H1 (cell line): Measurements from ENCODE around the gene KIAA0319L. TPM values are rescaled to one million over a fixed set of nuclear protein-coding genes. Genes with fewer than 3 reads are reported as not detected.

ENCODE experiments used
- CTCF ChIA-PET: fragments of 300-600 bp; sonication (Branson Sonifier 250); formaldehyde crosslinking; loops from one replicate; lab custom pipeline; 2021; ENCODE audit not compliant: partially characterized antibody; lab: Charles Lee
- POLR2A ChIA-PET: fragments of 300-600 bp; sonication (Branson Sonifier 250); formaldehyde crosslinking; loops from one replicate; lab custom pipeline; 2021; ENCODE audit warnings: inconsistent platforms; ENCODE audit not compliant: partially characterized antibody; lab: Charles Lee
- DNase-seq, 2 experiments: peaks; one replicate each; pipeline versions ENCODE4 v3.0.0 to v3.0.0-alpha.2; 2010 to 2022; ENCODE audit warnings: low spot score in 2 of 2, low read depth in 1 of 2, mixed read lengths in 1 of 2
- FAIRE-seq: peaks from 2 replicates; lab custom pipeline; 2011; peaks lifted over from hg19 to GRCh38; lab: Jason Lieb, UNC
- H2AFZ ChIP-seq: 2 replicates; pipeline ENCODE4 v1.8.1; 2012; ENCODE audit warnings: low read length, inconsistent platforms
- H2AK5ac ChIP-seq: 2 replicates; pipeline ENCODE4 v1.6.1; 2013; ENCODE audit warnings: low read depth, low read length
- H2BK120ac ChIP-seq: replicated peaks from 2 replicates; pipeline ENCODE3; 2013; ENCODE audit warnings: low read depth, low read length, inconsistent platforms
- H2BK12ac ChIP-seq: 2 replicates; pipeline ENCODE4 v1.6.1; 2013; ENCODE audit warnings: low read depth, low read length
- H2BK15ac ChIP-seq: 2 replicates; pipeline ENCODE4 v1.6.1; 2013; ENCODE audit warnings: low read length
- H2BK20ac ChIP-seq: 2 replicates; pipeline ENCODE4 v1.6.1; 2013; ENCODE audit warnings: low read length
- H2BK5ac ChIP-seq: 2 replicates; pipeline ENCODE4 v1.6.1; 2013; ENCODE audit warnings: low read depth, low read length
- H3K14ac ChIP-seq: 2 replicates; pipeline ENCODE4 v1.6.1; 2013; ENCODE audit warnings: inconsistent platforms; ENCODE audit not compliant: insufficient read length
- H3K18ac ChIP-seq: 2 replicates; pipeline ENCODE4 v1.6.1; 2013; ENCODE audit warnings: low read length; ENCODE audit errors: extremely low read depth
- H3K23ac ChIP-seq: 2 replicates; pipeline ENCODE4 v1.6.1; 2013; ENCODE audit warnings: inconsistent platforms; ENCODE audit not compliant: insufficient read length
- H3K23me2 ChIP-seq: 2 replicates; pipeline ENCODE4 v1.6.1; 2013; ENCODE audit warnings: low read depth, low read length
- H3K27ac ChIP-seq: 2 replicates; pipeline ENCODE4 v1.6.1; 2011; ENCODE audit warnings: low read depth, low read length, inconsistent platforms
- H3K27me3 ChIP-seq, 4 experiments: replicated peaks in 1 of 4; 1 replicate in 1 of 4; 2 replicates in 3 of 4; pipeline versions ENCODE4 v1.6.1 to v1.8.1; 2011 to 2013; ENCODE audit warnings: low read length in 3 of 4, mild to moderate bottlenecking in 3 of 4, inconsistent platforms in 2 of 4, mixed read lengths in 2 of 4, moderate library complexity in 1 of 4; ENCODE audit not compliant: control insufficient read depth in 3 of 4, insufficient read depth in 3 of 4; ENCODE audit errors: extremely low read depth in 1 of 4
- H3K36me3 ChIP-seq, 4 experiments: 2 replicates each; pipeline versions ENCODE4 v1.6.1 to v1.8.1; 2011 to 2013; ENCODE audit warnings: mild to moderate bottlenecking in 4 of 4, low read length in 3 of 4, moderate library complexity in 2 of 4, control low read depth in 1 of 4, inconsistent platforms in 1 of 4; ENCODE audit not compliant: insufficient read depth in 4 of 4, control insufficient read depth in 2 of 4
- H3K4ac ChIP-seq: replicated peaks from 2 replicates; pipeline ENCODE3; 2013; ENCODE audit warnings: low read length, low read depth, mixed read lengths, inconsistent platforms; ENCODE audit not compliant: insufficient read length
- H3K4me1 ChIP-seq, 4 experiments: replicated peaks in 1 of 4; 1 replicate in 1 of 4; 2 replicates in 3 of 4; pipeline versions ENCODE4 v1.6.1 to v1.8.1; 2011 to 2013; ENCODE audit warnings: low read length in 3 of 4, inconsistent platforms in 2 of 4, mixed read lengths in 1 of 4; ENCODE audit not compliant: insufficient read depth in 4 of 4, control insufficient read depth in 3 of 4
- H3K4me2 ChIP-seq, 2 experiments: 2 replicates each; pipeline versions ENCODE4 v1.6.1 to v1.8.1; 2011 to 2013; ENCODE audit warnings: low read depth in 2 of 2, low read length in 2 of 2, control low read depth in 1 of 2, inconsistent platforms in 1 of 2, mild to moderate bottlenecking in 1 of 2; ENCODE audit not compliant: insufficient read depth in 1 of 2
- H3K4me3 ChIP-seq, 4 experiments: fragments of 200-600, 300-600 bp in 1 of 4; sonication (generic), shearing (Covaris generic), sonication (Bioruptor Twin) in 1 of 4; 2 replicates each; pipeline versions ENCODE4 v1.5.1 to v1.8.1; 2011 to 2016; ENCODE audit warnings: low read length in 4 of 4, low read depth in 3 of 4, control low read depth in 2 of 4, inconsistent platforms in 2 of 4, mild to moderate bottlenecking in 2 of 4, mixed read lengths in 1 of 4, moderate library complexity in 1 of 4; ENCODE audit not compliant: insufficient read depth in 2 of 4; ENCODE audit errors: extremely low read depth in 1 of 4
- H3K56ac ChIP-seq: replicated peaks from 2 replicates; pipeline ENCODE3; 2013; ENCODE audit warnings: low read depth, mild to moderate bottlenecking, mixed read lengths, low read length, inconsistent platforms; ENCODE audit not compliant: insufficient read length
- H3K79me1 ChIP-seq: 2 replicates; pipeline ENCODE4 v1.6.1; 2013; ENCODE audit warnings: low read depth, low read length, control low read depth
- H3K79me2 ChIP-seq, 2 experiments: 2 replicates each; pipeline versions ENCODE4 v1.6.1 to v1.8.1; 2012 to 2013; ENCODE audit warnings: low read length in 2 of 2, mild to moderate bottlenecking in 2 of 2, inconsistent platforms in 1 of 2; ENCODE audit not compliant: insufficient read depth in 2 of 2, control insufficient read depth in 1 of 2
- H3K9ac ChIP-seq, 4 experiments: replicated peaks in 1 of 4; 1 replicate in 1 of 4; 2 replicates in 3 of 4; pipeline versions ENCODE4 v1.6.1 to v1.8.1; 2011 to 2013; ENCODE audit warnings: low read depth in 3 of 4, low read length in 3 of 4, control low read depth in 2 of 4, mild to moderate bottlenecking in 2 of 4, moderate library complexity in 2 of 4, inconsistent platforms in 1 of 4; ENCODE audit errors: extremely low read depth in 1 of 4
- H3K9me3 ChIP-seq, 2 experiments: 2 replicates each; pipeline versions ENCODE4 v1.6.1 to v1.8.1; 2012 to 2013; ENCODE audit warnings: mild to moderate bottlenecking in 2 of 2, moderate library complexity in 2 of 2, control low read depth in 1 of 2, inconsistent platforms in 1 of 2, low read depth in 1 of 2, low read length in 1 of 2, mixed read lengths in 1 of 2; ENCODE audit not compliant: insufficient read depth in 2 of 2
- H4K20me1 ChIP-seq, 2 experiments: replicated peaks in 1 of 2; 2 replicates each; pipeline versions ENCODE3 to v1.8.1; 2011 to 2013; ENCODE audit warnings: inconsistent platforms in 2 of 2, low read length in 2 of 2, mild to moderate bottlenecking in 1 of 2; ENCODE audit not compliant: insufficient read depth in 2 of 2, control insufficient read depth in 1 of 2
- H4K5ac ChIP-seq: 2 replicates; pipeline ENCODE4 v1.6.1; 2013; ENCODE audit warnings: low read length, low read depth, mixed read lengths, inconsistent platforms; ENCODE audit not compliant: insufficient read length
- H4K8ac ChIP-seq: 2 replicates; pipeline ENCODE4 v1.8.0; 2013; ENCODE audit warnings: mild to moderate bottlenecking, moderate library complexity, low read length, inconsistent platforms; ENCODE audit not compliant: insufficient read depth; ENCODE audit errors: extremely low read depth
- H4K91ac ChIP-seq: replicated peaks from 2 replicates; pipeline ENCODE3; 2013; ENCODE audit warnings: low read length, mixed read lengths, inconsistent platforms; ENCODE audit not compliant: insufficient read length
- CTBP2 ChIP-seq: IDR thresholded peaks from 2 replicates; pipeline ENCODE4 v1.7.0; 2011; ENCODE audit warnings: borderline replicate concordance, mild to moderate bottlenecking, moderate library complexity, mixed read lengths, low read length; ENCODE audit not compliant: insufficient read depth, insufficient read length
- WGBS, 2 experiments: shearing (Covaris generic) in 1 of 2; methylation state at CpG; one replicate each; pipeline versions ENCODE4 v1.1.6 to v1.1.7; 2013 to 2015; ENCODE audit warnings: low lambda C conversion rate in 2 of 2, mixed read lengths in 2 of 2, inconsistent platforms in 1 of 2, low coverage in 1 of 2, missing lambda C conversion rate in 1 of 2; ENCODE audit not compliant: insufficient replicate concordance in 2 of 2, insufficient coverage in 1 of 2, insufficient read length in 1 of 2; ENCODE audit errors: extremely low coverage in 1 of 2, missing lambda C conversion rate in 1 of 2; 5-methylcytosine and 5-hydroxymethylcytosine counted together
- polyA plus RNA-seq, 7 experiments: library from polyadenylated mRNA; depleted of rRNA in 3 of 7; stranded (reverse) in 5 of 7; unstranded in 2 of 7; fragments of >200 nt in 5 of 7; fragments of 200-250 nt in 2 of 7; gene quantifications; 1 replicate in 5 of 7; 2 replicates in 1 of 7; 4 replicates in 1 of 7; pipeline versions ENCODE4 v1.2.1 to v1.2.3, GENCODE V29; 2011 to 2013; ENCODE audit warnings: missing spikeins in 2 of 7, mixed read lengths in 2 of 7
- total RNA-seq: library from RNA; stranded (reverse); fragmentation: NEBNext Ultra II Directional; extraction: Animal tissue kit (Norgen Biotek cat#: 25700); gene quantifications from 2 replicates; pipeline ENCODE4 v1.2.1, GENCODE V29; 2021

The KIAA0319L gene
- total and polyA plus RNA-seq, 2 of the 8 experiments (the other 6 are each of a cell fraction or from before 2014, with no cell fraction given) = 40.1 to 55.7 TPM

DNA sequence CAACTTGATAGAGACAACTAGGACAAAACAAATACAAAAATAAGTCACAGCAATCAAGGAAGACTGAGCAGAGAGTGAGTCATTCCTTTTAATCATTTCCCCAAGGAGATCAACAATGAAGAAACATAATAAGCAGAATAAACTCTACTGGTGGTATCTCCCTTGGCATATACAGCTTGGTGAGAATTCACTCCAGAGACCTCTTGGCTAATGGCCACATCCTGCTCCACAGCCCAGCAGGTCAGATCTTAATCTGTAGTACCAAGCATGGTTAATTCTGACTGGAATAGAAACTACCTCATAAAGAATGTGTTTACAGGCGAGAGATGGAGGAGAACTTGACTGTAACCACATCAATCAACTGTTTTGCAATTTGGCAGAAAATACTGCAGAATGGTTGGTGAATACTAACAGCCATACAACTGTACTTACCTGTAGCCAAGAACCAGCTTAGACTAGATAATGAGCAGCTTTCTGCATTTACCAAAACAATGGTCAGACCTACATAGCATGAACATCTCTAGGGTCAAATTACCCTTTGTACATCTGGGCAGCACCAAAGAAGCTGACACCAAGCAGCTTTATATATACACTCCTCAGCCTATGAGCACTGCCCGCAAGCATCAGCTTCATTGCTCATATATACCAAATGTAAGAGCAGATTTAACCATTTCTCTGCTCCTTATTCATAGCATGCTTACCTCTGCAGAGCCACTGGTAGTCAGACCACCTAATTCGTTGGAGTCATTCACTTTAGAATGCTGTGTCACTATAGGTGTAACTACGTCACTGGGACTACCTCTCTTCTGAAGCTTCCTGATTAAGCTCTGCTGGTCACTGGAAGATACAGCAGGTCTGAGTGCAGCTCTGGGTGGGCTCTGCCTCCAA, 51.0 kb downstream of the KIAA0319L start:
- no peak overlapping the region for H3K56ac ChIP-seq
- H3K36me3 ChIP-seq = peaks cover 3 to 15% (median 3%) of the 10 kb centered on the region in 4 experiments; a peak in 6 of 8 replicates
- H3K18ac ChIP-seq = no peak overlapping the region
- CTCF ChIA-PET = interaction anchor here (1.5 kb wide), 1 partner anchor 39 kb away, joined by 4 read pairs; no protein-coding TSS in a partner anchor
- H3K4me3 ChIP-seq = no peak overlapping the region
- no peak overlapping the region for H3K27ac ChIP-seq
- H3K4ac ChIP-seq = no peak overlapping the region
- no peaks in the 10 kb centered on the region for H3K9me3 ChIP-seq
- 88% methylated on average over 4 of the region's 4 CpGs; no CpG with 5 or more reads in 1 of the 2 experiments for WGBS, 2 experiments
- no peak overlapping the region for H3K9ac ChIP-seq
- no peak overlapping the region for H2AK5ac ChIP-seq
- H3K23me2 ChIP-seq = no peaks in the 10 kb centered on the region
- H3K27me3 ChIP-seq = no peaks in the 10 kb centered on the region
- H4K20me1 ChIP-seq = peaks cover 2 to 3% of the 10 kb centered on the region in 2 experiments
- H3K4me2 ChIP-seq = no peak overlapping the region
- no peak overlapping the region for H3K23ac ChIP-seq
- H2BK12ac ChIP-seq = no peak overlapping the region
- DNase-seq = no peak
- H4K8ac ChIP-seq = no peak overlapping the region
- H2AFZ ChIP-seq = no peak overlapping the region
- no peak overlapping the region for H2BK20ac ChIP-seq
- no peak overlapping the region for H2BK120ac ChIP-seq
- H2BK15ac ChIP-seq = no peak overlapping the region
- no peak for TF ChIP-seq CTBP2
- H4K5ac ChIP-seq = no peak overlapping the region
- FAIRE-seq = no peak
- H3K79me1 ChIP-seq = peaks cover 2% of the 10 kb centered on the region; the same call in 1 of the 2 replicates
- H3K79me2 ChIP-seq = peaks cover 0 to 29% of the 10 kb centered on the region in 2 experiments; a peak in 2 of 4 replicates
- H3K14ac ChIP-seq = no peak overlapping the region
- no peak overlapping the region for H4K91ac ChIP-seq
- H3K4me1 ChIP-seq = no peaks in the 10 kb centered on the region
- no peak overlapping the region for H2BK5ac ChIP-seq
- POLR2A ChIA-PET = no interaction called here
